Endothelial cell of umbilical vein (primary cell): ENCODE data around the gene ARHGEF5. TPM values are rescaled to one million over a fixed set of nuclear protein-coding genes. Genes with fewer than 3 reads are reported as not detected.
"Not testable (repeated sequence)": the region's sequence is repeated elsewhere in the genome, so short reads cannot be mapped to it uniquely, and the experiment has no call there.

Source experiments
- BruUV-seq: library from RNA; stranded (reverse); fragments of 400-500 nt; replicated peaks from 2 replicates; lab custom pipeline; 2021; lab: Mats Ljungman, UMichigan
- CTCF ChIA-PET: fragments of 300-600, 350-600 bp; sonication (Branson Sonifier 250); formaldehyde crosslinking; loops from one replicate; lab custom pipeline; 2021; ENCODE audit warnings: antibody characterized with exemption, inconsistent platforms; lab: Charles Lee
- POLR2A ChIA-PET: fragments of 300-600, 350-600 bp; sonication (Branson Sonifier 250); formaldehyde crosslinking; loops from one replicate; lab custom pipeline; 2021; ENCODE audit warnings: antibody characterized with exemption, inconsistent platforms; lab: Charles Lee
- DNase-seq: peaks from one replicate; pipeline ENCODE4 v3.0.0-alpha.2; 2011; ENCODE audit warnings: low read depth, low spot score
- FAIRE-seq: peaks from 2 replicates; lab custom pipeline; 2011; peaks lifted over from hg19 to GRCh38; lab: Jason Lieb, UNC
- H2AFZ ChIP-seq: 2 replicates; pipeline ENCODE4 v1.6.0; 2012; ENCODE audit warnings: low read depth, low read length, control low read depth, inconsistent platforms
- H3K27ac ChIP-seq: 2 replicates; pipeline ENCODE4 v1.5.1; 2011; ENCODE audit warnings: low read depth, mild to moderate bottlenecking, control low read depth, low read length, moderate library complexity; ENCODE audit not compliant: insufficient read depth
- H3K27me3 ChIP-seq, 2 experiments: 2 replicates each; pipeline versions ENCODE4 v1.6.0 to v1.6.1; 2011; ENCODE audit warnings: low read length in 2 of 2, mixed read lengths in 1 of 2; ENCODE audit not compliant: control insufficient read depth in 2 of 2, insufficient read depth in 2 of 2
- H3K36me3 ChIP-seq, 2 experiments: 2 replicates in 1 of 2; 3 replicates in 1 of 2; pipeline ENCODE4 v1.5.1; 2011; ENCODE audit warnings: low read length in 2 of 2, mild to moderate bottlenecking in 1 of 2, moderate library complexity in 1 of 2; ENCODE audit not compliant: control insufficient read depth in 2 of 2, insufficient read depth in 2 of 2; ENCODE audit errors: extremely low read depth in 1 of 2
- H3K4me1 ChIP-seq: 3 replicates; pipeline ENCODE4 v1.5.1; 2011; ENCODE audit warnings: mild to moderate bottlenecking, low read length; ENCODE audit not compliant: control insufficient read depth, insufficient read depth; ENCODE audit errors: extremely low read depth
- H3K4me2 ChIP-seq: 2 replicates; pipeline ENCODE4 v1.6.1; 2011; ENCODE audit warnings: low read length, control low read depth, mixed read lengths; ENCODE audit not compliant: insufficient read depth
- H3K4me3 ChIP-seq, 3 experiments: fragments of 200-600 bp in 1 of 3; sonication (generic), shearing (Covaris generic) in 1 of 3; replicated peaks in 1 of 3; 2 replicates each; pipeline ENCODE4 v1.5.1; 2011 to 2016; ENCODE audit warnings: control low read depth in 3 of 3, low read length in 3 of 3, mild to moderate bottlenecking in 2 of 3, inconsistent platforms in 1 of 3, low read depth in 1 of 3, moderate library complexity in 1 of 3; ENCODE audit not compliant: insufficient read depth in 1 of 3
- H3K79me2 ChIP-seq: 2 replicates; pipeline ENCODE4 v1.6.0; 2012; ENCODE audit warnings: low read length, inconsistent platforms; ENCODE audit not compliant: control insufficient read depth, insufficient read depth
- H3K9ac ChIP-seq: replicated peaks from 2 replicates; pipeline ENCODE3; 2011; ENCODE audit warnings: low read length, control low read depth; ENCODE audit not compliant: insufficient read depth; ENCODE audit errors: extremely low read depth
- H3K9me1 ChIP-seq: replicated peaks from 3 replicates; pipeline ENCODE4 v1.6.0; 2011; ENCODE audit warnings: mild to moderate bottlenecking, low read length; ENCODE audit not compliant: control insufficient read depth, insufficient read depth; ENCODE audit errors: extremely low read depth
- H3K9me3 ChIP-seq: replicated peaks from 2 replicates; pipeline ENCODE4 v1.5.1; 2012; ENCODE audit warnings: low read length, inconsistent platforms; ENCODE audit not compliant: control insufficient read depth, insufficient read depth
- H4K20me1 ChIP-seq: replicated peaks from 2 replicates; pipeline ENCODE3; 2011; ENCODE audit warnings: mild to moderate bottlenecking, low read length; ENCODE audit not compliant: control insufficient read depth, insufficient read depth; ENCODE audit errors: extremely low read depth
- FOS ChIP-seq: IDR thresholded peaks from 2 replicates; pipeline ENCODE4 v1.6.1; 2011; ENCODE audit warnings: mild to moderate bottlenecking, low read length, moderate library complexity, borderline replicate concordance; ENCODE audit not compliant: insufficient read depth
- JUN ChIP-seq: IDR thresholded peaks from 2 replicates; pipeline ENCODE4 v1.6.1; 2011; ENCODE audit warnings: borderline replicate concordance, low read depth; ENCODE audit not compliant: insufficient read length, insufficient read depth
- MAX ChIP-seq: IDR thresholded peaks from 2 replicates; pipeline ENCODE4 v1.6.1; 2011; ENCODE audit not compliant: insufficient read depth, insufficient read length
- MYC ChIP-seq: IDR thresholded peaks from one replicate; pipeline ENCODE4 v1.6.1; 2011; ENCODE audit warnings: mild to moderate bottlenecking, low read depth, low read length
- POLR2A ChIP-seq: IDR thresholded peaks from 2 replicates; pipeline ENCODE4 v1.6.1; 2012; ENCODE audit warnings: low read depth, mild to moderate bottlenecking, control low read depth, low read length
- POLR2AphosphoS5 ChIP-seq: IDR thresholded peaks from 2 replicates; pipeline ENCODE4 v1.6.1; 2012; ENCODE audit warnings: low read depth, mild to moderate bottlenecking, control low read depth, low read length, moderate library complexity; ENCODE audit not compliant: insufficient read depth
- dilution Hi-C: fragments of 300-500 bp; cut with MboI; formaldehyde crosslinking; loops from one replicate; pipeline ENCODE4 v1.15.0; 2019; ENCODE audit warnings: low sequenced_read_pairs; ENCODE audit not compliant: extremely low pct_ligation_motif_present
- intact Hi-C: fragments of 100-400 bp; cut with micrococcal nuclease; formaldehyde crosslinking; loops from one replicate; pipeline ENCODE4 v1.10.0; 2022
- polyA plus RNA-seq, 4 experiments: library from polyadenylated mRNA; depleted of rRNA in 3 of 4; stranded (reverse) in 3 of 4; unstranded in 1 of 4; fragments of >200 nt; gene quantifications; 2 replicates each; pipeline versions ENCODE4 v1.2.1 to v1.2.3, GENCODE V29; 2011 to 2012; ENCODE audit warnings: missing spikeins in 1 of 4
- total RNA-seq: library from RNA; stranded (reverse); gene quantifications from 2 replicates; pipeline ENCODE4 v1.2.3, GENCODE V29; 2021

The ARHGEF5 gene
- total and polyA plus RNA-seq, 2 donors (not counting 3 experiments of a cell fraction or from before 2014, with no cell fraction given), result 1.1 to 1.5 TPM

- H4K20me1 ChIP-seq, H3K79me2 ChIP-seq, DNase-seq, H3K27ac ChIP-seq, POLR2A ChIA-PET, intact Hi-C loops, H3K4me1 ChIP-seq, CTCF ChIA-PET, H3K36me3 ChIP-seq, H3K9me3 ChIP-seq, H3K9me1 ChIP-seq, H3K9ac ChIP-seq, BruUV-seq, FAIRE-seq, dilution Hi-C loops, H3K4me2 ChIP-seq, H3K4me3 ChIP-seq, H3K27me3 ChIP-seq, H2AFZ ChIP-seq: not testable (repeated sequence)
Observed at GRCh38 chr7:144427539-144427938, 72.3 kb downstream of the ARHGEF5 start.

GRCh38 chr7:144428431-144428830, 73.2 kb downstream of the ARHGEF5 start:
- Histone ChIP-seq H3K9ac (no peak overlapping the region), H3K4me1 (no peaks in the 10 kb centered on the region), H4K20me1 (no peaks in the 10 kb centered on the region), H3K4me2 (no peak overlapping the region), H3K9me1 (no peaks in the 10 kb centered on the region), H3K79me2 (no peaks in the 10 kb centered on the region), H3K36me3 (no peaks in the 10 kb centered on the region), H3K9me3 (no peaks in the 10 kb centered on the region), H3K27ac (no peak overlapping the region), H3K4me3 (no peak overlapping the region), H2AFZ (no peak overlapping the region), H3K27me3 (no peaks in the 10 kb centered on the region)
- ChIA-PET POLR2A (no interaction called here), CTCF (no interaction called here)
- FAIRE-seq, result no peak
- dilution Hi-C loops (no loop called here), intact Hi-C loops (no loop called here)
- no TSS peak for BruUV-seq
- TF ChIP-seq POLR2AphosphoS5, result no peak
- TF ChIP-seq POLR2A, result no peak
- no peak for TF ChIP-seq JUN
- no peak for TF ChIP-seq MAX
- TF ChIP-seq FOS, result no peak
- TF ChIP-seq MYC, result no peak
- DNase-seq, result no peak

Other genes with a start within 250 kb of the ARHGEF5 start
- gene OR2A2, start 245.8 kb upstream of the ARHGEF5 start, total RNA-seq, result not detected in 2 replicates
- gene OR2A2, start 245.8 kb upstream of the ARHGEF5 start, polyA plus RNA-seq, result not detected in 2 replicates
- not detected in 2 replicates for gene OR2A14, start 232.2 kb upstream of the ARHGEF5 start, total RNA-seq
- not detected in 2 replicates for gene OR2A14, start 232.2 kb upstream of the ARHGEF5 start, polyA plus RNA-seq
- gene CTAGE4, start 171.9 kb upstream of the ARHGEF5 start, total RNA-seq, result 0.30 TPM in 1 of 2 replicates, not detected in the other
- 0.03 and 0.04 TPM in 2 replicates for gene CTAGE4, start 171.9 kb upstream of the ARHGEF5 start, polyA plus RNA-seq
- gene ARHGEF35, start 159.6 kb upstream of the ARHGEF5 start, total RNA-seq, result 0.48 and 0.82 TPM in 2 replicates
- not detected in 2 replicates for gene ARHGEF35, start 159.6 kb upstream of the ARHGEF5 start, polyA plus RNA-seq
- not detected in 2 replicates for gene OR2A42, start 115.8 kb upstream of the ARHGEF5 start, total RNA-seq
- gene OR2A42, start 115.8 kb upstream of the ARHGEF5 start, polyA plus RNA-seq, result not detected in 2 replicates
- gene OR2A7, start 90.6 kb upstream of the ARHGEF5 start, total RNA-seq, result 0.21 TPM in 1 of 2 replicates, not detected in the other
- gene OR2A7, start 90.6 kb upstream of the ARHGEF5 start, polyA plus RNA-seq, result 0.10 and 0.33 TPM in 2 replicates
- gene CTAGE8, start 86.1 kb upstream of the ARHGEF5 start, total RNA-seq, result 0.30 and 0.49 TPM in 2 replicates
- 0.03 and 0.06 TPM in 2 replicates for gene CTAGE8, start 86.1 kb upstream of the ARHGEF5 start, polyA plus RNA-seq
- gene OR2A1, start 43.0 kb upstream of the ARHGEF5 start, total RNA-seq, result not detected in 2 replicates
- gene OR2A1, start 43.0 kb upstream of the ARHGEF5 start, polyA plus RNA-seq, result 0.02 and 0.14 TPM in 2 replicates
- not detected in 2 replicates for gene NOBOX, start 48.3 kb downstream of the ARHGEF5 start, total RNA-seq
- gene NOBOX, start 48.3 kb downstream of the ARHGEF5 start, polyA plus RNA-seq, result not detected in 2 replicates